GM12878 (cell line): Measurements from ENCODE around the gene MAGI1. TPM values are rescaled to one million over a fixed set of nuclear protein-coding genes. Genes with fewer than 3 reads are reported as not detected.

Experiments
- ATAC-seq: fragments of 200-7000 bp; cut with Tn5 transposase; 3 replicates; pipeline ENCODE4 v1.9.1; 2020; ENCODE audit warnings: mild to moderate bottlenecking, moderate library complexity
- BruUV-seq: library from RNA; stranded (reverse); fragments of 400-500 nt; replicated peaks from 2 replicates; lab custom pipeline; 2021; lab: Mats Ljungman, UMichigan
- CTCF ChIA-PET: fragments of 300-600 bp; sonication (Branson Sonifier 250); formaldehyde crosslinking; extraction: SDS; loops from one replicate; lab custom pipeline; 2021; ENCODE audit warnings: inconsistent platforms; lab: Yijun Ruan, JAX
- POLR2A ChIA-PET: fragments of 350-600 bp; formaldehyde crosslinking; extraction: SDS; loops from one replicate; lab custom pipeline; 2021; ENCODE audit warnings: inconsistent platforms; lab: Charles Lee
- RAD21 ChIA-PET: fragments of 300-600 bp; sonication (Branson Sonifier 250); formaldehyde crosslinking; loops from one replicate; lab custom pipeline; 2023; ENCODE audit warnings: antibody characterized with exemption; ENCODE audit not compliant: unreplicated experiment; lab: Charles Lee
- SMC1A ChIA-PET: fragments of 300-600 bp; sonication (Branson Sonifier 250); formaldehyde crosslinking; loops from one replicate; lab custom pipeline; 2023; ENCODE audit not compliant: unreplicated experiment, uncharacterized antibody; lab: Charles Lee
- DNase-seq: peaks from one replicate; pipeline ENCODE4 v3.0.0-alpha.2; 2011; ENCODE audit warnings: low read depth, low spot score
- FAIRE-seq: peaks from 3 replicates; lab custom pipeline; 2011; peaks lifted over from hg19 to GRCh38; lab: Jason Lieb, UNC
- H2AFZ ChIP-seq: 2 replicates; pipeline ENCODE4 v1.6.0; 2011; ENCODE audit warnings: low read depth, low read length, control low read depth; ENCODE audit not compliant: control insufficient read depth
- H3K27ac ChIP-seq: 2 replicates; pipeline ENCODE4 v1.5.1; 2011; ENCODE audit warnings: control low read depth; ENCODE audit not compliant: control insufficient read depth, insufficient read depth
- H3K27me3 ChIP-seq, 2 experiments: replicated peaks in 1 of 2; 2 replicates each; pipeline versions ENCODE4 v1.6.0 to v1.6.1; 2011; ENCODE audit warnings: low read length in 1 of 2; ENCODE audit not compliant: control insufficient read depth in 2 of 2, insufficient read depth in 2 of 2
- H3K36me3 ChIP-seq, 2 experiments: 2 replicates each; pipeline ENCODE4 v1.5.1; 2011; ENCODE audit warnings: low read length in 1 of 2; ENCODE audit not compliant: control insufficient read depth in 2 of 2, insufficient read depth in 2 of 2
- H3K4me1 ChIP-seq: 2 replicates; pipeline ENCODE4 v1.6.1; 2011; ENCODE audit warnings: mild to moderate bottlenecking, low read length, moderate library complexity, mixed read lengths; ENCODE audit not compliant: control insufficient read depth, insufficient read depth
- H3K4me2 ChIP-seq: 2 replicates; pipeline ENCODE4 v1.6.0; 2011; ENCODE audit warnings: control low read depth; ENCODE audit not compliant: control insufficient read depth, insufficient read depth
- H3K4me3 ChIP-seq: fragments of 200-600 bp; sonication (generic); 2 replicates; pipeline ENCODE4 v1.5.1; 2016
- H3K79me2 ChIP-seq: 2 replicates; pipeline ENCODE4 v1.6.0; 2011; ENCODE audit warnings: low read length; ENCODE audit not compliant: control insufficient read depth, insufficient read depth
- H3K9ac ChIP-seq: 2 replicates; pipeline ENCODE4 v1.8.0; 2011; ENCODE audit warnings: low read length, control low read depth, mixed read lengths; ENCODE audit not compliant: control insufficient read depth, insufficient read depth
- H3K9me3 ChIP-seq: replicated peaks from 3 replicates; pipeline ENCODE4 v1.5.1; 2011; ENCODE audit warnings: mild to moderate bottlenecking, low read length; ENCODE audit not compliant: control insufficient read depth, insufficient read depth
- H4K20me1 ChIP-seq: 2 replicates; pipeline ENCODE4 v1.6.0; 2011; ENCODE audit not compliant: control insufficient read depth, insufficient read depth
- CEBPB ChIP-seq, 2 experiments: fragments of 150-350 bp in 1 of 2; IDR thresholded peaks; 2 replicates each; pipeline ENCODE4 v1.6.1; 2012 to 2014; ENCODE audit warnings: low read depth in 2 of 2, low read length in 2 of 2, borderline replicate concordance in 1 of 2, inconsistent platforms in 1 of 2
- CHD1 ChIP-seq: IDR thresholded peaks from 2 replicates; pipeline ENCODE4 v1.6.1; 2012; ENCODE audit warnings: low read depth, low read length, improper control_type of control experiment
- ETV6 ChIP-seq, 2 experiments: fragments of 450-650 bp in 1 of 2; IDR thresholded peaks in 1 of 2; conservative IDR thresholded peaks in 1 of 2; 2 replicates each; pipeline ENCODE4 v1.6.1; 2014; ENCODE audit warnings: antibody characterized with exemption in 1 of 2, borderline replicate concordance in 1 of 2, low read depth in 1 of 2, mild to moderate bottlenecking in 1 of 2, moderate library complexity in 1 of 2
- FOXK2 ChIP-seq: fragments of 450-650 bp; IDR thresholded peaks from 2 replicates; pipeline ENCODE4 v1.6.1; 2017; ENCODE audit warnings: mild to moderate bottlenecking, moderate library complexity
- HDGF ChIP-seq: fragments of 450-650 bp; IDR thresholded peaks from 2 replicates; pipeline ENCODE4 v1.6.1; 2016; ENCODE audit warnings: antibody characterized with exemption
- IKZF1 ChIP-seq: fragments of 450-650 bp; conservative IDR thresholded peaks from 2 replicates; pipeline ENCODE4 v1.6.1; 2017; ENCODE audit warnings: antibody characterized with exemption, mild to moderate bottlenecking
- IRF4 ChIP-seq: IDR thresholded peaks from 2 replicates; pipeline ENCODE4 v1.6.1; 2011; ENCODE audit warnings: low read depth, low read length
- NR2F1 ChIP-seq: fragments of 450-650 bp; conservative IDR thresholded peaks from 2 replicates; pipeline ENCODE4 v1.6.1; 2017; ENCODE audit warnings: mild to moderate bottlenecking
- SMARCA5 ChIP-seq: fragments of 450-650 bp; IDR thresholded peaks from 2 replicates; pipeline ENCODE4 v1.6.1; 2017; ENCODE audit warnings: mild to moderate bottlenecking
- TCF12 ChIP-seq: IDR thresholded peaks from 2 replicates; pipeline ENCODE4 v1.6.1; 2011; ENCODE audit warnings: low read depth, mild to moderate bottlenecking, low read length
- TCF3 ChIP-seq: IDR thresholded peaks from 2 replicates; pipeline ENCODE4 v1.6.1; 2012; ENCODE audit warnings: low read depth, mild to moderate bottlenecking, low read length, borderline replicate concordance; ENCODE audit not compliant: insufficient read depth
- ZNF384 ChIP-seq: IDR thresholded peaks from 2 replicates; pipeline ENCODE4 v1.6.1; 2012; ENCODE audit warnings: low read depth, mild to moderate bottlenecking, low read length, improper control_type of control experiment, borderline replicate concordance
- WGBS: methylation state at CpG from one replicate; pipeline ENCODE4 v1.1.6; 2016; ENCODE audit warnings: low lambda C conversion rate; ENCODE audit not compliant: insufficient replicate concordance, insufficient coverage; ENCODE audit errors: missing lambda C conversion rate; 5-methylcytosine and 5-hydroxymethylcytosine counted together
- in situ Hi-C: fragments of 300-500 bp; cut with MboI; formaldehyde crosslinking; loops from 9 replicates; pipeline ENCODE4 v1.14.3; 2018; ENCODE audit warnings: mixed read lengths
- intact Hi-C: fragments of 100-400 bp; cut with micrococcal nuclease; formaldehyde crosslinking; loops from one replicate; pipeline ENCODE4 v1.14.2; 2022; ENCODE audit not compliant: unreplicated experiment
- polyA plus RNA-seq, 11 experiments: library from polyadenylated mRNA; depleted of rRNA in 4 of 11; unstranded in 6 of 11; stranded (reverse) in 5 of 11; fragments of >200 nt; fragmentation: Nextera tagmentation in 4 of 11; fragmentation: Illumina TruSeq in 1 of 11; extraction: Ambion mirVana in 4 of 11; extraction: Trizol in 1 of 11; gene quantifications; 1 replicate in 1 of 11; 2 replicates in 10 of 11; pipeline versions ENCODE4 v1.2.1 to v1.2.3, GENCODE V29; 2011 to 2016; ENCODE audit warnings: inconsistent platforms in 2 of 11, missing spikeins in 2 of 11, low read depth in 1 of 11
- total RNA-seq, 4 experiments: library from RNA; depleted of rRNA in 3 of 4; stranded (reverse); fragments of >200 nt in 3 of 4; fragmentation: Illumina TruSeq in 1 of 4; extraction: Trizol in 1 of 4; gene quantifications; 2 replicates each; pipeline versions ENCODE4 v1.2.1 to v1.2.3, GENCODE V29; 2013 to 2021
- TF ChIP-seq, protein P1 (sequence below): fragments of 450-650 bp; IDR thresholded peaks from 2 replicates; pipeline ENCODE4 v1.6.1; 2016; ENCODE audit warnings: mild to moderate bottlenecking
- TF ChIP-seq, protein P2 (sequence below): IDR thresholded peaks from 2 replicates; pipeline ENCODE4 v1.6.1; 2012; ENCODE audit warnings: improper control_type of control experiment, low read depth, low read length; ENCODE audit not compliant: insufficient replicate concordance

The MAGI1 gene
- total and polyA plus RNA-seq, 10 of the 15 experiments (the other 5 are each of a cell fraction or from before 2014, with no cell fraction given): 0.02 to 3.3 (median 0.29) TPM; not detected in 1

DNA sequence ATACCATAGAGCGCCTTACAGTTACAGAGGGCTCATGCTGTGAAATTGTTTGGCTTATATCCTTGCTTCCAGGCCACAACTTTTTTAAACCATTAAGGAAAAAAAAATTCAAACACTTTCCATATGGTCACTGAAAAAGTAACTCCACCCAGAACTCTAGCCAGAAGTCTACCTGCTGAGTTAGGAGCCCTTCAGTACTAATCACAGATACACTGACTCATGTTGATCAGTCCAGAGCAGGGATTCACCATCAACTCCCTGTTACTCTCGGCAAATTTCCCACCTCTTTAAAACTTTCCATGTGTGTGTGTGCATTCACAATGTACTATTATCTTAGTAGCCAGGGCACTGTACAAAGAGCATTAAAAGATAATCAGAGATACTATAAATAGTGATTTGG is 372.8 kb downstream of the MAGI1 start:
- H3K36me3 ChIP-seq: no peaks in the 10 kb centered on the region
- ChIA-PET CTCF (no interaction called here), RAD21 (no interaction called here), SMC1A (no interaction called here), POLR2A (no interaction called here)
- H3K27me3 ChIP-seq: no peaks in the 10 kb centered on the region
- H3K4me1 ChIP-seq: no peaks in the 10 kb centered on the region
- H3K9ac ChIP-seq: no peak overlapping the region
- no peak for ATAC-seq
- no peak overlapping the region for H3K27ac ChIP-seq
- no peaks in the 10 kb centered on the region for H4K20me1 ChIP-seq
- in situ Hi-C loops (no loop called here), intact Hi-C loops (no loop called here)
- TF ChIP-seq IRF4 (no peak), CHD1 (no peak), ETV6 (conservative IDR thresholded peaks at IDR 0.05 in 1 of 2, IDR thresholded peaks at IDR 0.05 in 1 of 2; ENCODE audit: borderline replicate concordance in 1 of 2, low read depth in 1 of 2) (no peak), IKZF1 (no peak), TCF12 (no peak), ZNF384 (no peak), HDGF (no peak), CEBPB (IDR thresholded peaks at IDR 0.05; ENCODE audit: borderline replicate concordance in 1 of 2, low read depth in 2 of 2, low read length in 2 of 2) (no peak), SMARCA5 (no peak), TCF3 (no peak), FOXK2 (no peak), NR2F1 (no peak)
- TF ChIP-seq, protein P1, sequence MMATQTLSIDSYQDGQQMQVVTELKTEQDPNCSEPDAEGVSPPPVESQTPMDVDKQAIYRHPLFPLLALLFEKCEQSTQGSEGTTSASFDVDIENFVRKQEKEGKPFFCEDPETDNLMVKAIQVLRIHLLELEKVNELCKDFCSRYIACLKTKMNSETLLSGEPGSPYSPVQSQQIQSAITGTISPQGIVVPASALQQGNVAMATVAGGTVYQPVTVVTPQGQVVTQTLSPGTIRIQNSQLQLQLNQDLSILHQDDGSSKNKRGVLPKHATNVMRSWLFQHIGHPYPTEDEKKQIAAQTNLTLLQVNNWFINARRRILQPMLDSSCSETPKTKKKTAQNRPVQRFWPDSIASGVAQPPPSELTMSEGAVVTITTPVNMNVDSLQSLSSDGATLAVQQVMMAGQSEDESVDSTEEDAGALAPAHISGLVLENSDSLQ: no peak
- TF ChIP-seq, protein P2, sequence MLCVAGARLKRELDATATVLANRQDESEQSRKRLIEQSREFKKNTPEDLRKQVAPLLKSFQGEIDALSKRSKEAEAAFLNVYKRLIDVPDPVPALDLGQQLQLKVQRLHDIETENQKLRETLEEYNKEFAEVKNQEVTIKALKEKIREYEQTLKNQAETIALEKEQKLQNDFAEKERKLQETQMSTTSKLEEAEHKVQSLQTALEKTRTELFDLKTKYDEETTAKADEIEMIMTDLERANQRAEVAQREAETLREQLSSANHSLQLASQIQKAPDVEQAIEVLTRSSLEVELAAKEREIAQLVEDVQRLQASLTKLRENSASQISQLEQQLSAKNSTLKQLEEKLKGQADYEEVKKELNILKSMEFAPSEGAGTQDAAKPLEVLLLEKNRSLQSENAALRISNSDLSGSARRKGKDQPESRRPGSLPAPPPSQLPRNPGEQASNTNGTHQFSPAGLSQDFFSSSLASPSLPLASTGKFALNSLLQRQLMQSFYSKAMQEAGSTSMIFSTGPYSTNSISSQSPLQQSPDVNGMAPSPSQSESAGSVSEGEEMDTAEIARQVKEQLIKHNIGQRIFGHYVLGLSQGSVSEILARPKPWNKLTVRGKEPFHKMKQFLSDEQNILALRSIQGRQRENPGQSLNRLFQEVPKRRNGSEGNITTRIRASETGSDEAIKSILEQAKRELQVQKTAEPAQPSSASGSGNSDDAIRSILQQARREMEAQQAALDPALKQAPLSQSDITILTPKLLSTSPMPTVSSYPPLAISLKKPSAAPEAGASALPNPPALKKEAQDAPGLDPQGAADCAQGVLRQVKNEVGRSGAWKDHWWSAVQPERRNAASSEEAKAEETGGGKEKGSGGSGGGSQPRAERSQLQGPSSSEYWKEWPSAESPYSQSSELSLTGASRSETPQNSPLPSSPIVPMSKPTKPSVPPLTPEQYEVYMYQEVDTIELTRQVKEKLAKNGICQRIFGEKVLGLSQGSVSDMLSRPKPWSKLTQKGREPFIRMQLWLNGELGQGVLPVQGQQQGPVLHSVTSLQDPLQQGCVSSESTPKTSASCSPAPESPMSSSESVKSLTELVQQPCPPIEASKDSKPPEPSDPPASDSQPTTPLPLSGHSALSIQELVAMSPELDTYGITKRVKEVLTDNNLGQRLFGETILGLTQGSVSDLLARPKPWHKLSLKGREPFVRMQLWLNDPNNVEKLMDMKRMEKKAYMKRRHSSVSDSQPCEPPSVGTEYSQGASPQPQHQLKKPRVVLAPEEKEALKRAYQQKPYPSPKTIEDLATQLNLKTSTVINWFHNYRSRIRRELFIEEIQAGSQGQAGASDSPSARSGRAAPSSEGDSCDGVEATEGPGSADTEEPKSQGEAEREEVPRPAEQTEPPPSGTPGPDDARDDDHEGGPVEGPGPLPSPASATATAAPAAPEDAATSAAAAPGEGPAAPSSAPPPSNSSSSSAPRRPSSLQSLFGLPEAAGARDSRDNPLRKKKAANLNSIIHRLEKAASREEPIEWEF: no peak
- no peak for DNase-seq
- 5% methylated on average over 2 of the region's 2 CpGs for WGBS
- no peak for FAIRE-seq
- H3K4me2 ChIP-seq: no peak overlapping the region
- H3K4me3 ChIP-seq: no peak overlapping the region
- BruUV-seq: no TSS peak
- H3K79me2 ChIP-seq: no peaks in the 10 kb centered on the region
- H2AFZ ChIP-seq: no peak overlapping the region
- H3K9me3 ChIP-seq: no peaks in the 10 kb centered on the region
